NCI-H1436 treated with DMSO at 0.1 percent for 48 hours (cell line): ENCODE results near the gene AQP4.

Experiments used
- DNase-seq: peaks from one replicate; lab custom pipeline; 2025; lab: John Stamatoyannopoulos, UW

The AQP4 gene

GRCh38 chr18:26865557-26865956, at the start of gene AQP4:
Gene AQP4 (minus strand): TSS chr18:26865707. CDS start chr18:26865689, 18 bp downstream.
- no peak for DNase-seq

DNA sequence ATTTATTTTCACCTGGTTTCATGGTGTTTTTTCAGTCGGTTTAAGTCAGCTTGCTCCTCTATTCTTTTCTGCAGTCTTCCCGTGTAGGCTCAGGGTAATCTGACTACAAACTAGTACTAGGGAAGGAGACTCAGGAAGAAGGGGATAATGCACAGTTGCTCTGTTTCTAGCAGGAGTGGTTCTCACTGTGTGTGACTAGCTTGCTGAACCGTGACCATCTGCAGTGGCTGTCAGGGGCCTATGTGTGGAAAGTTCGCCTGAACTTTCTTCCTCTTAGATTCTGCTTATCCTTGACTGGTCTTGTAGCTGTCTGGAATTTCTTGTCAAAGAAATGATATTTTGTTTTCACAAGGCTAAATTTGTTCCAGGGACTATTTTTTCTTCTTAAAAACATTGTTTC, 46.3 kb upstream of the AQP4 start:
- DNase-seq = no peak

- no peak for DNase-seq
Measured at GRCh38 chr18:26909599-26910290, 44.2 kb upstream of the AQP4 start.

GRCh38 chr18:26908906-26909305, 43.4 kb upstream of the AQP4 start:
- no peak for DNase-seq

DNA sequence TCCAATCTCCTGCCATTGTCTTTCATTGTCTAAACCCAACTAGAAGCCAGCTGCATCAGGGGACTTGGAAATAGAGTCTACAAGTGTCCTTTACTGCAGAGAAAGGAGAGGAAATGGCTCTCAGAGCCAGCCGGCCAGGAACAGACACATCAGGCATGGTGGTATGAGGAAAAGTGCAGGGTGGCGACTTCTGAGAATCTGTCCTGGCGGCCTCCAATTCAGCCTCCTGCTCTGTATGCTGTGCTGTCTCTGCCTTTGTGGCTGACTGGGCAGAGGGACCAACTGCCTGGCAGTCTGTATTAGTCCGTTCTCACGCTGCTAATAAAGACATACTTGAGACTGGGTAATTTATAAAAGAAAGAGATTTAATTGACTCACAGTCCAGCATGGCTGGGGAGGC, 36.8 kb upstream of the AQP4 start:
- DNase-seq = no peak

GRCh38 chr18:26901020-26901419, 35.5 kb upstream of the AQP4 start:
- DNase-seq = no peak

DNA sequence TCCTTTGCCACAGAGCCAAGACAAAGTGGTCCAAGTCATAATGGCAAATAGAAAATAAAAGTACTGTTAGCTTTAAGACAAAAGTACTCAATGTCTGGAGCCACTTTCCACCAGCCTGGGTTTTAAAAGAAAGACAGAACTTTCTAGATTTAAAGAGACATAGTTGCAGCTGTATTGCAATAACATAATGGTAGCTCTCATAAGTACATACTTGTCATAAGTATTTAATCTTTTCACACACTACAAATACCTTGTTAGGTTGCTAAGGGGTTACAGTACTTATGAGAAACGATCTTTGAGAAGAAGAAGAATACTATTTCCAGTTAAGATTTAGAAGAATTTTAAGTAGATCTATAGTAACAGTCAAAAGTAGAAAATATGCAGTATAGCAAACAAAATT, 28.9 kb upstream of the AQP4 start:
- DNase-seq = no peak

DNA sequence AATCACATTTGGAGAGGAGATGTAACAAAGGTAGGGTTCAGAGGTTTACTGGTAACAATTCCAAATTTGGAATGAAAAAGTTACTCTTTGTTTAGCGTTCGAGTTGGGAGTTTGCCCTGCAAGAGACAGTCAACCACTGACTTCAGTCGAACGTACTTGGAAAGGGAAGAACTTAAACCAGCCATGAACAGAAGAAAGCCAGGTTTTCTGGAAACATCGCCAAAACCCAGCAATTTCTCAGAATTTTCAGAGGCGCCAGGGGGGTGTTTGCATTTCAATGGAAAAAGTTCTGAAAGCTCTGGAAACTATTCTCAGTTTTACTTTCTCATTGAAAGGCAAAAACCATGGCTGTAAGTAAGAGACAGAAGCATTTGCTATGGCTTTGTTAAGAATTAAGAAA, 28.5 kb upstream of the AQP4 start:
- no peak for DNase-seq

DNA sequence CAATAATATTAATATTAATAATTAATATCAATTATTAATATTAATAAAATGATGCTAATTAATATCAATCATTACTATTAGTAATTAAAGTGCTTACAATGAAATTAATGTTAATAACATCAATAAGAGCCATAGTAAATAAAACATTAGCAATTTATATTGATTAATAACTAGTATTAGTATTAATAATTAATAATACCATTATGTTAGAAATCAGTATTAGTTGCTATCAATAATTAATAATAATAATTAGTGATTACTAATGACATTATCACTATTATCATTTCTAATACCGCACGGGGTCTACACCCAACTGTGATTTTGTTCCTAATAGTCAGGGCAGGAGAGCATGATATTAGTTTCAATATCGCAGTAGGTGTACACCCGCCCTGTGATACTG, 22.8 kb upstream of the AQP4 start:
- DNase-seq = no peak

GRCh38 chr18:26875040-26875654, 9.6 kb upstream of the AQP4 start:
- no peak for DNase-seq

DNA sequence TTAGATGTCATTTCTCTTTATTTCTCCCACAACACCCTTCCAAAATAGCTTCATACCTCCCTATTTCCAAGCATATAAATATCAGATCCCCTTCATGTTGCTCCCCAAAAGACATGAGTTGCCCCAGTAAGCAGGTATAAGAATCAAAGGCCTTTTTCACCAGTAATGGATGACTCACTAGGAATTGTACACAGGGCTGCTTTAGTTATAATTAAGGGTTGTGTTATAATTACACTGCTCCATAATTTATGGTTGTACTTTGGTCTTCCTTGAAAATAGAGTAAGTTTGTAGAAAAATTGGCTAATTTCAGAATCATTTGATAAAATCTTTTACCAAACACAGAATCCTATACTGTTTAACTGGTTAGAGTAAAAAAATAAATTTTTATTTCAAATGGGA, 8.8 kb upstream of the AQP4 start:
- no peak for DNase-seq

DNA sequence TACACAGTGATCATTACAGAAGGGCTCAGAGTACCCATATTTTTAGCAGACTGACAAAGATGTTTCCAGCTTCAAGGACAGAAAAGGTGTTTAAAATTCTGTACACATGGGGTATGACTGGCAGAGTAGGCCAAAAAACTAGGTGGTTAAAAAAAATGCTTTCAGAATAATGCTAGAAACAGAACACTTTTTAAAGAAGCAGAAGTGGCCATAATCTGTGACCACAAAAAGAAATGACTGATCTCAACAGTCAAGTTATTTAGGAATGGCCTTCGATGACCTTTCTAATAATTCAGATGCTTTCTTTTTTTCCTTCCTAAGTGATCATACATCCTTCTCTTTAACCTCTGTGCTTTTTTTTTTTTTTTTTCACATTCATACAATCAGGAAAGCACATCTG, 4.1 kb upstream of the AQP4 start:
- DNase-seq = no peak

DNA sequence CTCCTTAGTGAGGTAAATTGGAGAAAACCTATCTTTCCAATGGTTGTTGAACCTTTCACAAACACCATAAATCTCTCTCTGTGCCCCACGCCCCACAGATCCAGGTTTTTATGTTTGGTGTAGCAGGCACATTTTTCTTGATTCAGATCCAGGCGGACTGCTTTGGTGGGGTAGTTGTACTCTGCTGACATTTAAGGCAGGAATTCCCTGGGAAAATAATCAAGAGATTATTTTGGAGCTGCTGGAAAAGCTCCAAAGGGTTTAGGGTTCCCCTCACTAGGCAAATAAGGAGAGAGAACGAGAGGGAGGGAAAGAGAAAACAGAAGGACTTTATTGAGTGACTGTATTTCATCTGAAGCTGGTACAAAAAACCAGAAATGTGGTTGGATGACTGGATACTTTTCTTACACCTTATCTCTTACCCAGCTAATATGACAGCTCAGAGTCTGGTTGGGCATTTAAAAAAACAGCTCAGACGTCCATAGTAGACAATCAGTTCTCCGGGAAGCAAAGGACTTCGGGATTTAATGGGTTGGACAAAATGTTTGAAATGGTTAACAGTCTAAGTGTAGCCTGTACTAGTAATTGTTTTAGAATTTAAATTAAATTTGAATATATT, 3.6 kb upstream of the AQP4 start:
- no peak for DNase-seq

DNA sequence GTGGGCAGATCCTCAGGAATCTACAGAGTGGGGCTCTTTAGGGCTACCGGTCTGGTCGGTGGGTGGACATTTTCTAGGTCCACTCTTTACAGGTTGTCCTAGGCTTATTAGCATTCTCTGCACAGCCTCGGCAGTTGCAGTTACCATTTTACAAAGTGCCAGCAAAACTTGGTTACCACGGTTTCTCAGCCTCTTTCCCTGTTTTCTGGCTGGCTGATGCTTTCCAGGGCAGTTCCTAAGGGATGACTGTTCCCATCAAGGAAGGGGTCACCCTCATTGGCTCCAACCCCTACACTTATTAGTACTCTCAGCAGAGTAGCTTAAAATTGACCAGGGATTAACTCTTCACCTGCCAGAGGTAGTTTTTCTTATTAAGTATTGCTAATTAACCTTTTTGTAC, 2.0 kb upstream of the AQP4 start:
- no peak for DNase-seq

DNA sequence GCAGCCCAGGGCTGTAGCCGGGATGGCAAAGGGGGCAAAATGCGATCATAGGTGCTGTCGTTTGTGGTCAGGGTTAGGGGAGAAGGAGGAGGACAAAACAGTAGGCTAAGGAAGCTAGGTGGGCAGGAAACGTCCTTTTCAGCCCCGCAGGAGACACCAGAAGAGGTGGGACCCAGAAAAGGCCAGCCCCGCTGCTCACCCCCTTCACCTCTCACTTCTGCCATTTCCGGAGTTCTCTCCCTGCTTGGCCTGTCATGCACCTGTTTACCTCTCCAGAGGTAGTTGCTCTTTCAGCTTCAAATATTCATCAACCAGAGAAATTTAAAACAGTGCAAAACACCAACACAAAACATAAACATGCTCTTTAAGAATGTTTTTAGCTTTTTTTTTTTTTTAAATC, 849 bp downstream of the AQP4 start:
- no peak for DNase-seq

- no peak for DNase-seq
Measured at GRCh38 chr18:26863921-26864497, 1.5 kb downstream of the AQP4 start.

DNA sequence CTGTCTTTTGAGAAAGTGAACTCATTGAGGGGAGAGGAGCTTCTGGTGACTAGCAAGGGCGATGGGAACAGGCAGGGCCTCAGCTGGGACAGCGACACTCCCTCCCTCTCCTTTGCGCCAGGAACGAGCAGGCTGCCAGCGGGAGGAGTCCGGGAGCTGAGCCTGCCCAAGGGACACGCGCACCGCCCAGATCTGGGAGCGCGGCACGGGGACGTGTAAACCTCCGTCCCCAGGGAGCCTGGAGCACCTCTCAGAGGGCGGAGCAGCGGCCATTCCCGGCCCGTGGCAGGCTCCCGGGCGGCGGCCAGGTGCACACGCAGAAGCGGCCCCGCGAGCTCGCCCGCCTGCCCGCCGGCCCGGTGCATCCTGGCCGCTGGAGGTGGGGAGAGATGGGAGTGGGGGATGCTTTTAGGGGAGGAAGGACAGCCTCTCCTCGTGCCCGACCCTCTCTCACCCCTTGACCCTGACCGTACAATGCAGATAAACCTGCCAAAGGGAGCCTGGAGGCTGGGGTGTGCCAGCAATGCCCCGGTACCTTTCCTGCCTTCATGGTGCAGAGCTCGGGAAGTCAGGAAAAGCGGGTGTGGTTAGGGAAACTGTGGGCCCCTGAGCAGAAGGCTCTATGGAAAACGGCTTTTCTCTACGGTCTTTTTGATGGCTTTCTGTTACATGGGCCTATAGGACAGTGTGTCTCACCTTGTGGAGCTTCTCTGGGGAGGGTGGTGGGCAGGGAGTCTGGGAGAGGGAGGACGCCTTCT, 2.2 kb downstream of the AQP4 start:
- no peak for DNase-seq

DNA sequence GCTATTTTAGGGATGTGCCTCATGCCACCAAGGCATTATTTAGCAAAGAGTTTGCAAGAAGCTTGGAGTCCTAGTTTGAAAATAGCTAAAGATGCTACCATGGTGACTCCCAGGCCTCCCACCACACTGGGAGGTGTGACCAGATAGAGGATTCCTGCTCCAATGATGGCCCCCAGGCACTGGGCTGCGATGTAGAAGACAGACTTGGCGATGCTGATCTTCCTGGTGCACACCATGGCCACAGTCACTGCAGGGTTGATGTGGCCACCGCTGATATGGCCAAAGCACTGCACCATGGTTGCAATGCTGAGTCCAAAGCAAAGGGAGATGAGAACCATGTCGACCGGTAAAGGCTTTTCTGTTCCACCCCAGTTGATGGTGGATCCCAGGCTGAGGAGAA, 3.4 kb downstream of the AQP4 start:
- no peak for DNase-seq

DNA sequence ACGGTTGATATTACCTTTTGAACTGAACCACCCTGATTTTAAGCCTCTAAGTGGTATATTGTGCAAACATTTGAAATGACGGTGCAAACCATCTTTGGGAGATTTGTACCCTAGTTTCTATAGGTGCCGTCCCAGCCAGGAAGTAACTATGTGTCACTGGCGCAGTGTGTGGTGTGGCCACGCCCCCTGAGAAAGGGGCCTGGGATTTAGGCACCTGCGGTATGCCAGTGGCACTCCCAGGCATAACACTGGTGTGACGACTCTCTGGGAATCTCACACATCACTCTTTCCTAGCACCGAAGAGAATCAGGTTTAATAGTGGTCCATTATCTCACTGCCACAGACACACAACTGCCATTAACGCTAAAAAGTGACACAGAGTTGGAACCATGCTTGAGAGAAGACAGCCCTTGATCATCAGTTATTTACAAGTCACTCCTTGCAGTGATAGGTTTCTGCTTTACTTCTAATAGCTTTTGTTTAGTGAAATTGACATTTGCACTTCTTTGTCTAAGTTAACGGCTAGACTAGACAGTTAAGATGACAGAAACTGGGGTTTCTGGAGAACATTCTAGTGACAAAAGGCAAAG, 11.1 kb downstream of the AQP4 start:
- no peak for DNase-seq

GRCh38 chr18:26853401-26853800, 12.1 kb downstream of the AQP4 start:
- no peak for DNase-seq

DNA sequence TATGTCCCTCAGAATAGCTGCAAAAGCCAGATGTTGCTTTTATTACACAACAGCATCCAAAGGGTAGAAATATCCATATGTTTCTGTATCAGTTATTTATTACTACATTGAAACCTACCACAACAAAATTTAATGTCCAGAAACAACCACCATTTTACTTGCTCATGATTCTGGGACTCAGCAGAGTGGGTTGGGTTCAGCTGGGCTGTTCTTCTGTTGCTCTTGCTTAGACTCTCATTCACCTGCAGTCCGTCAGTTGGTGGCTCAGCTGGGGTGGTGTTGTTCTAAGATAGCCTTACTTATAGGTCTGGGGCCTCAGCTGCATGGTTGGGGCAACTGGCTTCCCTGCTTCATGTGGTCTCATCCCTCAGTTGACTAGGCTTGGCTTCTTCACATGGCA, 21.7 kb downstream of the AQP4 start:
- no peak for DNase-seq

- no peak for DNase-seq
Measured at GRCh38 chr18:26840965-26841364, 24.5 kb downstream of the AQP4 start.
